NCI-H226 (cell line): ENCODE results near the gene NR6A1.

Experiments used
- DNase-seq: peaks from one replicate; pipeline ENCODE4 v3.0.0-alpha.2; 2015

The NR6A1 gene

GRCh38 chr9:124795881-124796431, 24.8 kb upstream of the NR6A1 start:
- no peak for DNase-seq

GRCh38 chr9:124794902-124795491, 23.9 kb upstream of the NR6A1 start:
- DNase-seq, result no peak

- peak; percentile 74 for DNase-seq
These were observed 22.0 kb upstream of the NR6A1 start for GRCh38 chr9:124793015-124793541.

- no peak for DNase-seq
These were observed 21.3 kb upstream of the NR6A1 start for GRCh38 chr9:124792257-124793014.

GRCh38 chr9:124790801-124791505, 19.8 kb upstream of the NR6A1 start:
- DNase-seq, result no peak

- DNase-seq, result no peak
These were observed 19.2 kb upstream of the NR6A1 start for GRCh38 chr9:124790301-124790700.

GRCh38 chr9:124789531-124789930, 18.4 kb upstream of the NR6A1 start:
- no peak for DNase-seq

GRCh38 chr9:124788542-124789217, 17.6 kb upstream of the NR6A1 start:
- DNase-seq, result no peak

- no peak for DNase-seq
These were observed 15.9 kb upstream of the NR6A1 start for GRCh38 chr9:124786881-124787573.

- no peak for DNase-seq
These were observed 13.4 kb upstream of the NR6A1 start for GRCh38 chr9:124784509-124784908.

GRCh38 chr9:124783830-124784229, 12.7 kb upstream of the NR6A1 start:
- DNase-seq, result no peak

- DNase-seq, result no peak
These were observed 11.8 kb upstream of the NR6A1 start for GRCh38 chr9:124782661-124783574.

- DNase-seq, result no peak
These were observed 11.0 kb upstream of the NR6A1 start for GRCh38 chr9:124781967-124782660.

- no peak for DNase-seq
These were observed 9.6 kb upstream of the NR6A1 start for GRCh38 chr9:124780757-124781151.

GRCh38 chr9:124780060-124780756, 9.1 kb upstream of the NR6A1 start:
- DNase-seq, result no peak

- DNase-seq, result peak; percentile 77
These were observed 8.4 kb upstream of the NR6A1 start for GRCh38 chr9:124779368-124780059.

GRCh38 chr9:124778575-124779367, 7.7 kb upstream of the NR6A1 start:
- no peak for DNase-seq

- DNase-seq, result no peak
These were observed 6.0 kb upstream of the NR6A1 start, which contains the start of gene OLFML2A for GRCh38 chr9:124776954-124777648. Gene OLFML2A (plus strand): TSS chr9:124777133. CDS start chr9:124777271, 138 bp downstream.
